KOPT-K1 (cell line): ENCODE measurements around the gene FOXJ1.

Source experiments
- H3K27ac ChIP-seq: fragments of 200-600 bp; sonication (generic); 2 replicates; pipeline ENCODE4 v1.5.1; 2016; ENCODE audit warnings: antibody characterized with exemption, mild to moderate bottlenecking, low read depth, low read length; ENCODE audit not compliant: poor library complexity, severe bottlenecking
- H3K36me3 ChIP-seq: fragments of 200-600 bp; sonication (generic); 2 replicates; pipeline ENCODE4 v1.5.1; 2017; ENCODE audit warnings: antibody characterized with exemption, mild to moderate bottlenecking, low read length, moderate library complexity; ENCODE audit not compliant: insufficient read depth
- H3K9me3 ChIP-seq: fragments of 200-600 bp; sonication (generic); 2 replicates; pipeline ENCODE4 v1.5.1; 2017; ENCODE audit warnings: antibody characterized with exemption, low read length, mild to moderate bottlenecking; ENCODE audit not compliant: insufficient read depth, poor library complexity, severe bottlenecking

Gene FOXJ1

DNA sequence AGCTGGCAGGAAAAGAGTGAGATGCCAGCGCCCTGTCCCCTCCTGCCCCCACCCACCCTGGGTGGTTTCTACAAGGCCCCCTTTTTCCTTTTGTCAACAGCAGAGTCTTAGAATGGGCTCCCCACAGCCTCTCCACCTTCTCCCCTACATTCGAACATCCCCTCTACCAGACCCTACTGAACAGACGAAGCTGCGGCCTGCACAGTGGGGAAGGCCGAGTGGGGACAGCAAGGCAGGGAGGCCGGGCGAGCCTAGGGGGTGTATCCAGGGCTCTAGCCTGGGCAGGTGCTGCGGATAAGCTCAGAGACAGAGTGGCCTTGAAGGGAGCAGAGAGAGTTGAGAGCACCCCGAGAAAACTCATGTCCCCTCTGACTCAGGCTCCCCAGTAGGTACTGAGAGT, 54.7 kb downstream of the FOXJ1 start:
- Histone ChIP-seq H3K9me3 (no peaks in the 10 kb centered on the region), H3K36me3 (peaks cover 98% of the 10 kb centered on the region), H3K27ac (no peak overlapping the region)
